ENCODE measurements around the gene STX3.
"Not testable (repeated sequence)": the region's sequence is repeated elsewhere in the genome, so short reads cannot be mapped to it uniquely, and the experiment has no call there.

STX3 gene

GRCh38 chr11:59783632-59784090 lies 28.5 kb downstream of the STX3 start:
- H3K4me2 ChIP-seq (ENCODE audit: low read depth, low read length, poor library complexity, severe bottlenecking) = no peak overlapping the region
- no peaks in the 10 kb centered on the region for H4K20me1 ChIP-seq (ENCODE audit: insufficient read depth, low read length, poor library complexity, severe bottlenecking)
- no peaks in the 10 kb centered on the region for H3F3A ChIP-seq (ENCODE audit: low read depth)
- H3K79me2 ChIP-seq (ENCODE audit: insufficient read depth, low read length) = no peaks in the 10 kb centered on the region
- H3K36me3 ChIP-seq (ENCODE audit: insufficient read depth, low read length) = peaks cover 4% of the 10 kb centered on the region; the same call in 1 of the 2 replicates
- peaks cover 7% of the 10 kb centered on the region for H3K4me1 ChIP-seq (ENCODE audit: insufficient read depth, low read length, poor library complexity, severe bottlenecking)
- no peak for TF ChIP-seq EZH2phosphoT487 (IDR thresholded peaks at IDR 0.05; ENCODE audit: borderline replicate concordance)
- TF ChIP-seq, protein P1, sequence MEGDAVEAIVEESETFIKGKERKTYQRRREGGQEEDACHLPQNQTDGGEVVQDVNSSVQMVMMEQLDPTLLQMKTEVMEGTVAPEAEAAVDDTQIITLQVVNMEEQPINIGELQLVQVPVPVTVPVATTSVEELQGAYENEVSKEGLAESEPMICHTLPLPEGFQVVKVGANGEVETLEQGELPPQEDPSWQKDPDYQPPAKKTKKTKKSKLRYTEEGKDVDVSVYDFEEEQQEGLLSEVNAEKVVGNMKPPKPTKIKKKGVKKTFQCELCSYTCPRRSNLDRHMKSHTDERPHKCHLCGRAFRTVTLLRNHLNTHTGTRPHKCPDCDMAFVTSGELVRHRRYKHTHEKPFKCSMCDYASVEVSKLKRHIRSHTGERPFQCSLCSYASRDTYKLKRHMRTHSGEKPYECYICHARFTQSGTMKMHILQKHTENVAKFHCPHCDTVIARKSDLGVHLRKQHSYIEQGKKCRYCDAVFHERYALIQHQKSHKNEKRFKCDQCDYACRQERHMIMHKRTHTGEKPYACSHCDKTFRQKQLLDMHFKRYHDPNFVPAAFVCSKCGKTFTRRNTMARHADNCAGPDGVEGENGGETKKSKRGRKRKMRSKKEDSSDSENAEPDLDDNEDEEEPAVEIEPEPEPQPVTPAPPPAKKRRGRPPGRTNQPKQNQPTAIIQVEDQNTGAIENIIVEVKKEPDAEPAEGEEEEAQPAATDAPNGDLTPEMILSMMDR (conservative IDR thresholded peaks at IDR 0.05; ENCODE audit: low read length) = no peak
- H3K9ac ChIP-seq (ENCODE audit: low read depth, low read length, poor library complexity, severe bottlenecking) = no peak overlapping the region
- no peaks in the 10 kb centered on the region for H3K9me2 ChIP-seq (replicated peaks; ENCODE audit: low read depth, low read length)
- H3K27me3 ChIP-seq (ENCODE audit: insufficient read depth, low read length, poor library complexity, severe bottlenecking) = no peaks in the 10 kb centered on the region
- H3K4me3 ChIP-seq (ENCODE audit: low read length, poor library complexity, severe bottlenecking) = no peak overlapping the region
- no peak overlapping the region for H2AFZ ChIP-seq (ENCODE audit: low read length)
- no peaks in the 10 kb centered on the region for H3K9me3 ChIP-seq (ENCODE audit: insufficient read depth, low read depth, low read length)

GRCh38 chr11:59784441-59784840 lies 29.3 kb downstream of the STX3 start:
- not testable (repeated sequence) for H2AFZ ChIP-seq (ENCODE audit: low read length); H3K79me2 ChIP-seq (ENCODE audit: insufficient read depth, low read length); H3K9me3 ChIP-seq (ENCODE audit: insufficient read depth, low read depth, low read length); H3K4me3 ChIP-seq (ENCODE audit: low read length, poor library complexity, severe bottlenecking); H3K4me1 ChIP-seq (ENCODE audit: insufficient read depth, low read length, poor library complexity, severe bottlenecking); H3F3A ChIP-seq (ENCODE audit: low read depth); H3K9ac ChIP-seq (ENCODE audit: low read depth, low read length, poor library complexity, severe bottlenecking); H3K27me3 ChIP-seq (ENCODE audit: insufficient read depth, low read length, poor library complexity, severe bottlenecking); H3K9me2 ChIP-seq (replicated peaks; ENCODE audit: low read depth, low read length); H3K4me2 ChIP-seq (ENCODE audit: low read depth, low read length, poor library complexity, severe bottlenecking); H3K36me3 ChIP-seq (ENCODE audit: insufficient read depth, low read length); H4K20me1 ChIP-seq (ENCODE audit: insufficient read depth, low read length, poor library complexity, severe bottlenecking)

DNA sequence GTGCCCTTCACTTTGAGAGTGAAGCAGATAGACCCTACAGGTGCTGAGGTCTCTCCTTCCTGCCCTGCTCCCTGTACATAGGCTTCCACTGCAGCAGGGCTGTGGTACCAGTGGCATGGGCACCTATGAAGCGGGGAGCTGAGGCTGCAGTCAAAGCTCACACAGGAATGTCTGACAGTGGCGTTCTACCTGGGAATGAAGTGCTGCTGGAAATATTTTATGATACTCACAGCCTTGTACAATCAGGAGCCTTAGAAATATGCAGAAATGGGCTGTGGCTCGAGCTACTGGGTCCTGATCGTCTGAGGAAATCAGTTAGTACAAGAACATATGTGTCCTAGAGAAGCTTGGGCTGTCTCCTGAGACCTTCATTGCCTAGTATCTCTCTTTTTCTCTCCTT lies 30.6 kb downstream of the STX3 start:
- Histone ChIP-seq H3K9me2 (replicated peaks; ENCODE audit: low read depth, low read length) (no peaks in the 10 kb centered on the region), H3K36me3 (ENCODE audit: insufficient read depth, low read length) (peaks cover 10% of the 10 kb centered on the region; the same call in 1 of the 2 replicates), H3K4me2 (ENCODE audit: low read depth, low read length, poor library complexity, severe bottlenecking) (no peak overlapping the region), H3K27me3 (ENCODE audit: insufficient read depth, low read length, poor library complexity, severe bottlenecking) (no peaks in the 10 kb centered on the region), H2AFZ (ENCODE audit: low read length) (no peak overlapping the region), H4K20me1 (ENCODE audit: insufficient read depth, low read length, poor library complexity, severe bottlenecking) (no peaks in the 10 kb centered on the region), H3F3A (ENCODE audit: low read depth) (no peaks in the 10 kb centered on the region), H3K4me3 (ENCODE audit: low read length, poor library complexity, severe bottlenecking) (no peak overlapping the region), H3K79me2 (ENCODE audit: insufficient read depth, low read length) (no peaks in the 10 kb centered on the region), H3K9ac (ENCODE audit: low read depth, low read length, poor library complexity, severe bottlenecking) (no peak overlapping the region), H3K4me1 (ENCODE audit: insufficient read depth, low read length, poor library complexity, severe bottlenecking) (peaks cover 7% of the 10 kb centered on the region), H3K9me3 (ENCODE audit: insufficient read depth, low read depth, low read length) (no peaks in the 10 kb centered on the region)
- TF ChIP-seq EZH2phosphoT487 (IDR thresholded peaks at IDR 0.05; ENCODE audit: borderline replicate concordance) = no peak
- TF ChIP-seq, protein P1 (conservative IDR thresholded peaks at IDR 0.05; ENCODE audit: low read length) = no peak

- Histone ChIP-seq H3K4me1 (ENCODE audit: insufficient read depth, low read length, poor library complexity, severe bottlenecking) (peaks cover 10% of the 10 kb centered on the region), H3K9ac (ENCODE audit: low read depth, low read length, poor library complexity, severe bottlenecking) (no peak overlapping the region), H3K36me3 (ENCODE audit: insufficient read depth, low read length) (peaks cover 10% of the 10 kb centered on the region; the same call in 1 of the 2 replicates), H3K27me3 (ENCODE audit: insufficient read depth, low read length, poor library complexity, severe bottlenecking) (no peaks in the 10 kb centered on the region), H2AFZ (ENCODE audit: low read length) (no peak overlapping the region), H3K9me3 (ENCODE audit: insufficient read depth, low read depth, low read length) (no peaks in the 10 kb centered on the region), H3K4me3 (ENCODE audit: low read length, poor library complexity, severe bottlenecking) (no peak overlapping the region), H3K9me2 (replicated peaks; ENCODE audit: low read depth, low read length) (no peaks in the 10 kb centered on the region), H3K79me2 (ENCODE audit: insufficient read depth, low read length) (no peaks in the 10 kb centered on the region), H4K20me1 (ENCODE audit: insufficient read depth, low read length, poor library complexity, severe bottlenecking) (no peaks in the 10 kb centered on the region), H3K4me2 (ENCODE audit: low read depth, low read length, poor library complexity, severe bottlenecking) (no peak overlapping the region), H3F3A (ENCODE audit: low read depth) (no peaks in the 10 kb centered on the region)
- TF ChIP-seq, protein P1 (conservative IDR thresholded peaks at IDR 0.05; ENCODE audit: low read length) = no peak
- no peak for TF ChIP-seq EZH2phosphoT487 (IDR thresholded peaks at IDR 0.05; ENCODE audit: borderline replicate concordance)
Measured at GRCh38 chr11:59787255-59787588, 32.0 kb downstream of the STX3 start.
